K562 (cell line): ENCODE results near the gene TMEM234. TPM values are rescaled to one million over a fixed set of nuclear protein-coding genes. Genes with fewer than 3 reads are reported as not detected.

Source experiments
- ATF7 ChIP-seq: fragments of 450-650 bp; IDR thresholded peaks from 2 replicates; pipeline ENCODE4 v1.7.1; 2014; ENCODE audit warnings: mild to moderate bottlenecking, moderate library complexity
- BRD9 ChIP-seq: fragments of 450-650 bp; IDR thresholded peaks from 2 replicates; pipeline ENCODE4 v1.6.1; 2018; ENCODE audit warnings: low read depth; ENCODE audit not compliant: partially characterized antibody
- CHD4 ChIP-seq: fragments of 200-600 bp; sonication (generic); IDR thresholded peaks from 3 replicates; pipeline ENCODE4 v1.6.1; 2012; ENCODE audit warnings: low read depth, mild to moderate bottlenecking, mixed read lengths, low read length, inconsistent platforms; ENCODE audit not compliant: insufficient read depth, insufficient replicate concordance, poor library complexity, severe bottlenecking
- HCFC1 ChIP-seq: IDR thresholded peaks from 2 replicates; pipeline ENCODE4 v1.6.1; 2012; ENCODE audit warnings: low read depth, low read length, improper control_type of control experiment
- HDAC6 ChIP-seq: IDR thresholded peaks from 2 replicates; pipeline ENCODE4 v1.6.1; 2012; ENCODE audit warnings: low read depth, mild to moderate bottlenecking, control low read depth, inconsistent platforms, low read length, moderate library complexity
- MEIS2 ChIP-seq: fragments of 450-650 bp; IDR thresholded peaks from 2 replicates; pipeline ENCODE4 v1.6.1; 2014; ENCODE audit warnings: mild to moderate bottlenecking; ENCODE audit not compliant: partially characterized antibody
- MYBL2 ChIP-seq, 2 experiments: fragments of 450-650 bp in 1 of 2; sonication (generic) in 1 of 2; formaldehyde crosslinking in 1 of 2; IDR thresholded peaks; 2 replicates each; pipeline versions ENCODE4 v1.6.1 to v1.8.1; 2017 to 2022; ENCODE audit warnings: borderline replicate concordance in 1 of 2, inconsistent platforms in 1 of 2, low read depth in 1 of 2, mild to moderate bottlenecking in 1 of 2, missing genetic modification reagents in 1 of 2, moderate library complexity in 1 of 2
- NR0B1 ChIP-seq: fragments of 450-650 bp; IDR thresholded peaks from one replicate; pipeline ENCODE4 v1.6.1; 2018; ENCODE audit warnings: mild to moderate bottlenecking, moderate library complexity; ENCODE audit not compliant: partially characterized antibody
- PHB ChIP-seq: fragments of 250-450 bp; sonication (Bioruptor Pico); IDR thresholded peaks from 2 replicates; pipeline ENCODE4 v1.5.0; 2021
- PTBP1 ChIP-seq: fragments of 200-400 bp; formaldehyde crosslinking; IDR thresholded peaks from 2 replicates; pipeline ENCODE4 v1.6.1; 2017; ENCODE audit warnings: low read depth, low read length
- SREBF1 ChIP-seq: fragments of 150-350 bp; IDR thresholded peaks from 2 replicates; pipeline ENCODE4 v1.6.1; 2014; ENCODE audit warnings: antibody characterized with exemption, low read depth, low read length, borderline replicate concordance
- TARDBP ChIP-seq: fragments of 450-650 bp; IDR thresholded peaks from 2 replicates; pipeline ENCODE4 v1.6.1; 2016
- TCFL5 ChIP-seq: fragments of 250-450 bp; sonication (Bioruptor Pico); conservative IDR thresholded peaks from 2 replicates; pipeline ENCODE4 v1.6.1; 2021; ENCODE audit warnings: mild to moderate bottlenecking, moderate library complexity, matching md5 sums
- THAP12 ChIP-seq: fragments of 250-450 bp; sonication (Bioruptor Pico); IDR thresholded peaks from 2 replicates; pipeline ENCODE4 v1.9.0; 2021; ENCODE audit warnings: mild to moderate bottlenecking, inconsistent platforms
- ZNF253 ChIP-seq: fragments of 250-450 bp; sonication (Bioruptor Pico); conservative IDR thresholded peaks from 2 replicates; pipeline ENCODE4 v1.6.1; 2021; ENCODE audit warnings: mild to moderate bottlenecking
- ZNF445 ChIP-seq: fragments of 250-450 bp; sonication (Bioruptor Pico); IDR thresholded peaks from 2 replicates; pipeline ENCODE4 v1.4.0; 2020; ENCODE audit warnings: low read depth, mild to moderate bottlenecking, moderate library complexity
- ZNF507 ChIP-seq: conservative IDR thresholded peaks from 2 replicates; pipeline ENCODE4 v1.6.1; 2017; ENCODE audit warnings: missing genetic modification characterization, missing compliant biosample characterization
- ZNF586 ChIP-seq: fragments of 450-650 bp; formaldehyde crosslinking; conservative IDR thresholded peaks from 2 replicates; pipeline ENCODE4 v1.4.0; 2020; ENCODE audit warnings: mild to moderate bottlenecking, moderate library complexity
- polyA plus RNA-seq, 8 experiments: library from polyadenylated mRNA; depleted of rRNA in 4 of 8; stranded (reverse) in 5 of 8; unstranded in 3 of 8; fragments of >200 nt; fragmentation: Nextera tagmentation in 2 of 8; fragmentation: Illumina TruSeq in 1 of 8; extraction: Ambion mirVana in 2 of 8; extraction: Trizol in 1 of 8; gene quantifications; 2 replicates each; pipeline versions ENCODE4 v1.2.1 to v1.2.3, GENCODE V29; 2011 to 2014; ENCODE audit warnings: inconsistent platforms in 1 of 8, missing spikeins in 1 of 8
- total RNA-seq, 7 experiments: library from RNA; depleted of rRNA in 6 of 7; stranded (reverse); fragments of >200 nt in 6 of 7; fragmentation: Illumina TruSeq in 2 of 7; extraction: Trizol in 2 of 7; gene quantifications; 2 replicates each; pipeline versions ENCODE4 v1.2.1 to v1.2.3, GENCODE V29; 2011 to 2021; ENCODE audit warnings: low replicate concordance in 1 of 7
- TF ChIP-seq, protein P1 (sequence below): fragments of 250-450 bp; sonication (Bioruptor Pico); IDR thresholded peaks from 2 replicates; pipeline ENCODE4 v1.8.0; 2021; ENCODE audit warnings: moderate library complexity, mild to moderate bottlenecking, inconsistent platforms

The TMEM234 gene
- total and polyA plus RNA-seq, 9 of the 15 experiments (the other 6 are each of a cell fraction or from before 2014, with no cell fraction given) = 5.0 to 12.9 (median 7.6) TPM

DNA sequence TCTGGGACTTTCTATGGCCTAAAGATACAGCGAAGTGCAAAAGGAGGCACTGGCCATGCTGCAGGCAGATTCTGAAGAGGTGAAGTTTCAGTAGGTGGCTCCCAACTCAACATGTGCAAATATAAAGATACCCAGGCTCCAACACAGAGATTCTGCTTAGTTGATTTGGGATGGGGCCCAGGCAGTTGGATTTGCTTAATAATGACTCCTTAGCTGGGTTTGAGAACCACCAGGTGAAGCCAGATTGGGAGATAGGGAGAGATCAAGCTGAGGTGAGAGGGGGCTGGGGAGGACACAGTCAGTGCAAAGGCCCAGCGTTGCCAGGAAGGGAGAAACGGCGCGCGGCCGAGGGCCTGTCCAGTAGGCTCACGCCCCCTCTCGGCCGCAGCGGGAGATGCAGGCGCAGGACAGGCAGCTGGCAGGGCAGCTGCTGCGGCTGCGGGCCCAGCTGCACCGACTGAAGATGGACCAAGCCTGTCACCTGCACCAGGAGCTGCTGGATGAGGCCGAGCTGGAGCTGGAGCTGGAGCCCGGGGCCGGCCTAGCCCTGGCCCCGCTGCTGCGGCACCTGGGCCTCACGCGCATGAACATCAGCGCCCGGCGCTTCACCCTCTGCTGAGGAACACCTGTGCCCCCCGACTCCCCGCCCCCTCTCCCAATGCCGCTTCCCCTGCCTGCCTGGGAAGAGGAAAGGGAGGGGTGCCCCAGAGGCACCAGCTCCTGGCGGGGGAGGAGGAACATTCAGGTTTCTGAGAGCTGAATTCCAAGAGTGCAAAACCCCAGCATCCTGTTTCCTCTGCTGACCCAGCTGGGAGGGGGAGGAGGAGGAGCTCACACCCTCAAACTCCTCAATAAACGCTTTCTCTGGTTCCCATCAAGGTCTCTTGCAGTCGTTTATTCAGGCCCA lies 26.1 kb upstream of the TMEM234 start (continued):
- TF ChIP-seq SREBF1 = no peak
- TF ChIP-seq PHB (CRISPR knock-in tag) = 0 out of 2 replicates have a peak, but pooled peaks have one; percentile 19
- peak; percentile 59; the same call in 1 of the 2 replicates for TF ChIP-seq ATF7
- no peak for TF ChIP-seq THAP12 (CRISPR knock-in tag)
- no peak for TF ChIP-seq TCFL5 (CRISPR knock-in tag)
- peak; percentile 82; the same call in 1 of the 2 replicates for TF ChIP-seq PTBP1
- TF ChIP-seq MEIS2 = no peak
- TF ChIP-seq HDAC6 = no peak
- TF ChIP-seq ZNF586 = no peak
- TF ChIP-seq HCFC1 = 0 out of 2 replicates have a peak, but pooled peaks have one; percentile 51
- TF ChIP-seq, protein P1, sequence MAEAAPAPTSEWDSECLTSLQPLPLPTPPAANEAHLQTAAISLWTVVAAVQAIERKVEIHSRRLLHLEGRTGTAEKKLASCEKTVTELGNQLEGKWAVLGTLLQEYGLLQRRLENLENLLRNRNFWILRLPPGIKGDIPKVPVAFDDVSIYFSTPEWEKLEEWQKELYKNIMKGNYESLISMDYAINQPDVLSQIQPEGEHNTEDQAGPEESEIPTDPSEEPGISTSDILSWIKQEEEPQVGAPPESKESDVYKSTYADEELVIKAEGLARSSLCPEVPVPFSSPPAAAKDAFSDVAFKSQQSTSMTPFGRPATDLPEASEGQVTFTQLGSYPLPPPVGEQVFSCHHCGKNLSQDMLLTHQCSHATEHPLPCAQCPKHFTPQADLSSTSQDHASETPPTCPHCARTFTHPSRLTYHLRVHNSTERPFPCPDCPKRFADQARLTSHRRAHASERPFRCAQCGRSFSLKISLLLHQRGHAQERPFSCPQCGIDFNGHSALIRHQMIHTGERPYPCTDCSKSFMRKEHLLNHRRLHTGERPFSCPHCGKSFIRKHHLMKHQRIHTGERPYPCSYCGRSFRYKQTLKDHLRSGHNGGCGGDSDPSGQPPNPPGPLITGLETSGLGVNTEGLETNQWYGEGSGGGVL (CRISPR knock-in tag) = no peak
- TF ChIP-seq ZNF253 (CRISPR knock-in tag) = no peak
- TF ChIP-seq ZNF507 (tag) = no peak
- TF ChIP-seq TARDBP = peak; percentile 62; the same call in 1 of the 2 replicates
- no peak for TF ChIP-seq NR0B1
- TF ChIP-seq ZNF445 (CRISPR knock-in tag) = no peak
- TF ChIP-seq MYBL2 (IDR thresholded peaks at IDR 0.05; ENCODE audit: low read depth) = no peak
- TF ChIP-seq MYBL2 (CRISPR knock-in tag; IDR thresholded peaks at IDR 0.05; ENCODE audit: borderline replicate concordance) = no peak
- peak; percentile 64 for TF ChIP-seq BRD9
- peak; percentile 72 for TF ChIP-seq CHD4
